Natural killer cell (primary cell): ENCODE data around the gene CITED4. TPM values are rescaled to one million over a fixed set of nuclear protein-coding genes. Genes with fewer than 3 reads are reported as not detected.

ENCODE experiments used
- ATAC-seq, 3 donors: fragments of 150-1000 bp in 2 of 3; fragments of 200-7000 bp in 1 of 3; cut with Tn5 transposase; 1 replicate in 1 of 3; 2 replicates in 2 of 3; pipeline ENCODE4 v1.10.0; 2021; ENCODE audit warnings: mild to moderate bottlenecking in 2 of 3, moderate library complexity in 2 of 3
- DNase-seq, 2 donors: peaks; one replicate each; pipeline versions ENCODE4 v3.0.0 to v3.0.0-alpha.2; 2013 to 2021; ENCODE audit warnings: mixed read lengths in 1 of 2
- H3K27ac ChIP-seq: one replicate; pipeline ENCODE4 v1.5.1; 2013; ENCODE audit warnings: mild to moderate bottlenecking, low read length
- H3K27me3 ChIP-seq: one replicate; pipeline ENCODE4 v1.6.1; 2013; ENCODE audit warnings: low read length; ENCODE audit not compliant: control insufficient read depth, insufficient read depth
- H3K36me3 ChIP-seq: one replicate; pipeline ENCODE4 v1.6.1; 2013; ENCODE audit warnings: low read length; ENCODE audit not compliant: control insufficient read depth, insufficient read depth
- H3K4me1 ChIP-seq: one replicate; pipeline ENCODE4 v1.6.1; 2013; ENCODE audit warnings: low read length; ENCODE audit not compliant: control insufficient read depth, insufficient read depth
- H3K4me3 ChIP-seq: one replicate; pipeline ENCODE4 v1.5.1; 2013; ENCODE audit warnings: low read length
- H3K9me3 ChIP-seq: one replicate; pipeline ENCODE4 v1.6.1; 2013; ENCODE audit warnings: low read length; ENCODE audit not compliant: control insufficient read depth, insufficient read depth
- H3K27ac Mint-ChIP-seq, 2 donors: one replicate each; pipeline ENCODE4 v1.8.0; 2022; ENCODE audit warnings: mild to moderate bottlenecking in 2 of 2, mixed read lengths in 2 of 2, moderate library complexity in 1 of 2
- H3K27me3 Mint-ChIP-seq, 2 donors: one replicate each; pipeline ENCODE4 v1.8.0; 2022; ENCODE audit warnings: low read depth in 2 of 2, mixed read lengths in 2 of 2
- H3K36me3 Mint-ChIP-seq: one replicate; pipeline ENCODE4 v1.8.0; 2022; ENCODE audit warnings: mixed read lengths
- H3K4me1 Mint-ChIP-seq, 2 donors: one replicate each; pipeline ENCODE4 v1.8.0; 2022; ENCODE audit warnings: mixed read lengths in 2 of 2
- H3K4me3 Mint-ChIP-seq: one replicate; pipeline ENCODE4 v1.8.0; 2022; ENCODE audit warnings: mild to moderate bottlenecking, moderate library complexity, mixed read lengths
- H3K9me3 Mint-ChIP-seq, 2 donors: one replicate each; pipeline ENCODE4 v1.8.0; 2022; ENCODE audit warnings: mixed read lengths in 2 of 2
- WGBS: methylation state at CpG from one replicate; pipeline ENCODE4 v1.1.7; 2013; ENCODE audit warnings: missing lambda C conversion rate; ENCODE audit not compliant: insufficient coverage; 5-methylcytosine and 5-hydroxymethylcytosine counted together
- intact Hi-C: fragments of 100-400 bp; cut with micrococcal nuclease; formaldehyde crosslinking; loops from one replicate; pipeline ENCODE4 v1.14.2; 2022
- total RNA-seq, 4 donors: library from RNA; stranded (reverse); fragments of 120-200 nt in 1 of 4; gene quantifications; one replicate each; pipeline versions ENCODE4 v1.2.3 to v1.2.4, GENCODE V29; 2013 to 2022
- TF ChIP-seq, protein P1 (sequence below): fragments of 200-600 bp; IDR thresholded peaks from one replicate; pipeline ENCODE4 v1.8.0; 2022; ENCODE audit warnings: antibody characterized with exemption

Gene CITED4
- total RNA-seq, 3 donors from 2014 or later (not counting 1 experiment from before 2014, with no cell fraction given) = 3.5 to 7.7 (median 4.9) TPM

DNA sequence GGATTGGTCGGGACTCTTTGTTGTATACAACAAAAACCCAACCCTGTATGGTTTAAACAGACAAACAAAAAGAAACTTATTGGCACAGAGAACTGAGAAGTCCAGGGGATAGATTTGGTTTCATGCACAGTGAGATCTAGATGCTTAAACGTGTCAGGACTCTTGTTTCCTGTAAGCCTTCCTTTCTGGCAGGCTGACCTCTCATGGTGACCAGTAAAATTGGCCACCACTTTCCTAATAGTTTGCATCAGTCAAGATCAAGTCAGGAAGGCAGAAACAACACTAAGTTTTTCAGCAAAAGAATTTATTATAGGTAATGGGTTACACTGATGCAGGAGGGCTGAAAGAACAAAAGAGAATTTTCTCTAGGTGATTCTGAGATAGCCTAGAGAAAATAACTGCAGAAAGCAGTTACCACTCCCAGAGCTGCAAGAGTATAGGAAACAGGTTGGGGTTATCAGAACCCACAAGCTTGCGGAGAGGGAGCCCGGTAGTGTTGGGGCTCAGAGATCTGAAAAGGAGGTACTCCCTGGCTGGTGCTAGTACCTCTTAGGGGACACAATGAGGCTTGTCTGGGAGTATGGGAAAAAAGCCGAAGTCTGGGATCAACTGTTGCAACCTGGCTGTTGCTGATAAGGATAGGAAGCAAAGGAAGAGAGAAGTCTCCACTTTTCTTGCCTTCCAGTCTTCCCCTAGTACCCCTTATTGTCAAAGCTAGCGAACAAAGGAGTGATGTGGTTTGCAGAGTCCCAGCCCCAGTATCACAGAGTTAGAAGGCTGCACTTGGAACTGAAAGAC lies 21.4 kb downstream of the CITED4 start:
- Mint-ChIP-seq H3K9me3 (no peaks in the 10 kb centered on the region), H3K4me3 (no peak overlapping the region), H3K27ac (no peak overlapping the region), H3K36me3 (no peaks in the 10 kb centered on the region), H3K27me3 (no peaks in the 10 kb centered on the region), H3K4me1 (peaks cover 15 to 21% of the 10 kb centered on the region in 2 donors)
- intact Hi-C loops = no loop called here
- 9% methylated on average over 5 of the region's 6 CpGs for WGBS
- Histone ChIP-seq H3K27me3 (no peaks in the 10 kb centered on the region), H3K4me1 (peaks cover 11% of the 10 kb centered on the region), H3K27ac (no peak overlapping the region), H3K4me3 (no peak overlapping the region), H3K9me3 (no peaks in the 10 kb centered on the region), H3K36me3 (no peaks in the 10 kb centered on the region)
- no peak for ATAC-seq
- peak in 1 of 2 donors; percentile 43 for DNase-seq
- TF ChIP-seq, protein P1, sequence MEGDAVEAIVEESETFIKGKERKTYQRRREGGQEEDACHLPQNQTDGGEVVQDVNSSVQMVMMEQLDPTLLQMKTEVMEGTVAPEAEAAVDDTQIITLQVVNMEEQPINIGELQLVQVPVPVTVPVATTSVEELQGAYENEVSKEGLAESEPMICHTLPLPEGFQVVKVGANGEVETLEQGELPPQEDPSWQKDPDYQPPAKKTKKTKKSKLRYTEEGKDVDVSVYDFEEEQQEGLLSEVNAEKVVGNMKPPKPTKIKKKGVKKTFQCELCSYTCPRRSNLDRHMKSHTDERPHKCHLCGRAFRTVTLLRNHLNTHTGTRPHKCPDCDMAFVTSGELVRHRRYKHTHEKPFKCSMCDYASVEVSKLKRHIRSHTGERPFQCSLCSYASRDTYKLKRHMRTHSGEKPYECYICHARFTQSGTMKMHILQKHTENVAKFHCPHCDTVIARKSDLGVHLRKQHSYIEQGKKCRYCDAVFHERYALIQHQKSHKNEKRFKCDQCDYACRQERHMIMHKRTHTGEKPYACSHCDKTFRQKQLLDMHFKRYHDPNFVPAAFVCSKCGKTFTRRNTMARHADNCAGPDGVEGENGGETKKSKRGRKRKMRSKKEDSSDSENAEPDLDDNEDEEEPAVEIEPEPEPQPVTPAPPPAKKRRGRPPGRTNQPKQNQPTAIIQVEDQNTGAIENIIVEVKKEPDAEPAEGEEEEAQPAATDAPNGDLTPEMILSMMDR = no peak

DNA sequence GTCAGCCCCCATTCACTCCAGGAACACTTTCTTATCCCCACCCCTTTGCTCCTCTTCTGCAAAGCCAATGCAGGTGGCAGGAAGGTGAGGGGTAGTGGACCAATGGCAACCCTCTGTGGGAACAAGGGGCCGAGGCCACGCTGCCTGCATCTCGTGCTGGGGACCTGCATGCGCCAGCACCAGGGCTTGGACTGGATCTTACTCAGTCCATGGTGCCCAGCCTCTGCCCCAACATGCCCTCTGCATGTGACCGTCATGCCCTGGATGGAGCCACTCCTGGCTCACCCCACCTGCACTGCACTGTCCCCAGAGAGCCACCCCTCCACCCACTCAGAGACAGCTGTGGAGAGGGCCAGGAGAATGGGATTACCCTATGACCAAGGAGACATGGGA lies 22.2 kb downstream of the CITED4 start:
- H3K4me3 Mint-ChIP-seq = no peak overlapping the region
- ATAC-seq (no peak), DNase-seq (no peak)
- no peaks in the 10 kb centered on the region for H3K27me3 Mint-ChIP-seq
- no peak overlapping the region for H3K27ac ChIP-seq
- no peaks in the 10 kb centered on the region for H3K36me3 Mint-ChIP-seq
- no peak overlapping the region for H3K4me3 ChIP-seq
- no peaks in the 10 kb centered on the region for H3K9me3 Mint-ChIP-seq
- TF ChIP-seq, protein P1 = no peak
- no peaks in the 10 kb centered on the region for H3K36me3 ChIP-seq
- intact Hi-C loops = no loop called here
- no peaks in the 10 kb centered on the region for H3K27me3 ChIP-seq
- H3K4me1 Mint-ChIP-seq = peaks cover 13 to 14% of the 10 kb centered on the region in 2 donors
- no peak overlapping the region for H3K27ac Mint-ChIP-seq
- peaks cover 8% of the 10 kb centered on the region for H3K4me1 ChIP-seq
- no peaks in the 10 kb centered on the region for H3K9me3 ChIP-seq
- 89% methylated on average over 5 of the region's 5 CpGs for whole genome bisulfite sequencing

DNA sequence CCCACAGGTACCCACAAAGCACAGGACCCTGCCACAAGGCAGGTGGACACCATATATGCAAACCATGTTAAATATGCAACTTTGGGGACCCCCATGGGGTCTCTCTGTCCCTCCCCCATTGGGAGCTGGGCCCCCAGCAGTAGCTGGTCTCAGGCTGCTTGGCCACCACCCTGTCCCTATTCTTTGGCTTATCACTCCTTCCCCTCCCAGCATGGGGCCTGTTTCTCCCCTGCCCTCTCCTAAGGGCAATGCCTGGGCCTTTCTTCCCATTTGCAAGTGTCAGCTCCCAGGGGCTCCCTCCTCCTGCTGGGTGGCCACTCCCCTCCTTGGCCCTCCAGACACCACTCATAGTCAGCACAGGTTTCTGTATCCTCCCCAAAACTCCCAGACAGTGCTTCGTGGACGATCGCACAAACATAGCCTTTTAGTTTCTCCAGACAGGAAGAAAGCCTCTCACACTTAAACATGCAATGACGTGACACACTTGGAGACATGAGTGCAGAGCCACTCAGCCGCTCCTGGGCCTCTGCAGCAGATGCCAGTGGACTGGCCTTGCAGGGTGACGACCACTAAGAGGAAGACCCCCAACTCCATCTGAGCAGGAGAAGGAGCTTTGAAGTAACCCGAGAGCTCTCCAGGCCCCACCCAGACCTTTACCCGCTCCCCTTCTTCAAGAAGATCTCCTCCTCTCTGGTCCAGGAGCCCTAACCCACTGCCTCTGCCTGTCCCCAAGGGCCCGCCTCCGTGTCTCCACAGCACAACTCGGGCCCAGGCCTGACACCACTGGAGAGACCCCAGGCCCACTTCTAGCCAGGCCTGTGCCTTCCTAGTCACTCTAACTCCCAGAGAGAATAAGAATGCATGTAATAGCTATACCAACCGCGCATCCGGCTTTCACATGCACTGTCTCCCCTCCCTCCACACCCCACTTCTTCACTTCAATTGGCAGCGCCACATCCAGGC lies 22.9 kb downstream of the CITED4 start:
- Mint-ChIP-seq H3K4me3 (no peak overlapping the region), H3K27me3 (no peaks in the 10 kb centered on the region), H3K9me3 (no peaks in the 10 kb centered on the region), H3K36me3 (no peaks in the 10 kb centered on the region), H3K4me1 (peaks cover 11% of the 10 kb centered on the region in 2 donors), H3K27ac (no peak overlapping the region)
- intact Hi-C loops = no loop called here
- no peaks in the 10 kb centered on the region for H3K36me3 ChIP-seq
- no peaks in the 10 kb centered on the region for H3K27me3 ChIP-seq
- no peak overlapping the region for H3K4me3 ChIP-seq
- 93% methylated on average over 15 of the region's 15 CpGs for WGBS
- H3K4me1 ChIP-seq = peaks cover 4% of the 10 kb centered on the region
- no peaks in the 10 kb centered on the region for H3K9me3 ChIP-seq
- no peak for ATAC-seq
- no peak overlapping the region for H3K27ac ChIP-seq
- DNase-seq = no peak
- TF ChIP-seq, protein P1 = no peak
